ENCODE measurements around the gene ASTN2. TPM values are rescaled to one million over a fixed set of nuclear protein-coding genes. Genes with fewer than 3 reads are reported as not detected.

ASTN2 gene
- total RNA-seq, 1 donor from 2014 or later: 2.3 TPM

DNA sequence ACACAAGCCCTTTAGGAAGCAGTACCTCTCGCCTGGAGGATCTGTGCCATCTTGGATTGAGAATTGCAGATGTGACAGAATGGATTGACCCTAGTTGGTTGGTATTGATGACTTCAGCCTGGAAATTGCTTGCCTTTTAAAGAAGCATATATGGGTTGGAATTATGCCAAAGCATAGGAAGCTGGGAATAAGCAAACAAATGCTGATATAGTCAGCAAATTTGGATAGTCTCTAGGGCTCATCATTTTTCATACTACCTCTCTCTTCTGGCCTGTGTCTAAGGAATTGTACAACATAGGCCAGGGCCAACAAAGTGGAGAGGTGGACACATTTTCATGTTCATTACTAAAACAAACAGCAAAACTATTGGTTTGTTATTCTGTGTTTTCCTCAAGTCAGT lies 714.6 kb downstream of the ASTN2 start:
- Histone ChIP-seq H3K36me3 (peaks cover 35 to 40% of the 10 kb centered on the region in 2 donors), H3K27ac (no peak overlapping the region), H3K9me3 (no peaks in the 10 kb centered on the region), H3K4me1 (peaks cover 0 to 4% of the 10 kb centered on the region in 2 donors), H3K4me3 (no peak overlapping the region), H3K27me3 (no peaks in the 10 kb centered on the region)
- intact Hi-C loops (cut with DNase I): no loop called here
- TF ChIP-seq, protein P1, sequence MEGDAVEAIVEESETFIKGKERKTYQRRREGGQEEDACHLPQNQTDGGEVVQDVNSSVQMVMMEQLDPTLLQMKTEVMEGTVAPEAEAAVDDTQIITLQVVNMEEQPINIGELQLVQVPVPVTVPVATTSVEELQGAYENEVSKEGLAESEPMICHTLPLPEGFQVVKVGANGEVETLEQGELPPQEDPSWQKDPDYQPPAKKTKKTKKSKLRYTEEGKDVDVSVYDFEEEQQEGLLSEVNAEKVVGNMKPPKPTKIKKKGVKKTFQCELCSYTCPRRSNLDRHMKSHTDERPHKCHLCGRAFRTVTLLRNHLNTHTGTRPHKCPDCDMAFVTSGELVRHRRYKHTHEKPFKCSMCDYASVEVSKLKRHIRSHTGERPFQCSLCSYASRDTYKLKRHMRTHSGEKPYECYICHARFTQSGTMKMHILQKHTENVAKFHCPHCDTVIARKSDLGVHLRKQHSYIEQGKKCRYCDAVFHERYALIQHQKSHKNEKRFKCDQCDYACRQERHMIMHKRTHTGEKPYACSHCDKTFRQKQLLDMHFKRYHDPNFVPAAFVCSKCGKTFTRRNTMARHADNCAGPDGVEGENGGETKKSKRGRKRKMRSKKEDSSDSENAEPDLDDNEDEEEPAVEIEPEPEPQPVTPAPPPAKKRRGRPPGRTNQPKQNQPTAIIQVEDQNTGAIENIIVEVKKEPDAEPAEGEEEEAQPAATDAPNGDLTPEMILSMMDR (IDR thresholded peaks at IDR 0.05): no peak
- DNase-seq (ENCODE audit: low spot score in 2 of 2): no peak

DNA sequence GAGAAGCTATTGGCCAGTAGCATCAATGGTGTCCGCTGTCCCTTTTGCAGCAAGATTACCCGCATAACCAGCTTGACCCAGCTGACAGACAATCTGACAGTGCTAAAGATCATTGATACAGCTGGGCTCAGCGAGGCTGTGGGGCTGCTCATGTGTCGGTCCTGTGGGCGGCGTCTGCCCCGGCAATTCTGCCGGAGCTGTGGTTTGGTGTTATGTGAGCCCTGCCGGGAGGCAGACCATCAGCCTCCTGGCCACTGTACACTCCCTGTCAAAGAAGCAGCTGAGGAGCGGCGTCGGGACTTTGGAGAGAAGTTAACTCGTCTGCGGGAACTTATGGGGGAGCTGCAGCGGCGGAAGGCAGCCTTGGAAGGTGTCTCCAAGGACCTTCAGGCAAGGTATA lies 717.0 kb downstream of the ASTN2 start:
- H3K27ac ChIP-seq: no peak overlapping the region
- no peaks in the 10 kb centered on the region for H3K9me3 ChIP-seq
- TF ChIP-seq, protein P1 (IDR thresholded peaks at IDR 0.05): no peak
- H3K4me3 ChIP-seq: no peak overlapping the region
- peaks cover 35 to 40% of the 10 kb centered on the region in 2 donors for H3K36me3 ChIP-seq
- H3K27me3 ChIP-seq: no peaks in the 10 kb centered on the region
- peaks cover 0 to 4% of the 10 kb centered on the region in 2 donors for H3K4me1 ChIP-seq
- no peak for DNase-seq (ENCODE audit: low spot score in 2 of 2)
- intact Hi-C loops (cut with DNase I): no loop called here

DNA sequence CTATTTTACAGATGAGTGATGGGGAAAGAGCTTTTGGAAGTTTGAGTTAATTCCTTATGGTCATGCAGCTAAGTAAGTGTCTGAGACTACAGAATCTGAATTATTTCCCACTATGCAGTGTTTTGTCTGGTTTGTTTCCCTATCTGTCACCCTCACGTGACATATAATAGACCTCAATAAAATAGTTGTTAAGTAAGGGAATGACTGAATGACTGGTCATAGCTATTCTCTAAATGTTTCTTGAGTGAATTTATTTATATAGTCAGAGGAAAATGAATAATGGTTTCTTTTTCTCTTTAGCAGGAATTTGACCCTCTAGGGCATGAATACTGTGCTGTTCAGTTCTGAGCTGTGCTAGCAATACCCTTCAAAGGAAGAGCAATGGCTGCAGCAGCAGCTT lies 717.5 kb downstream of the ASTN2 start:
- Histone ChIP-seq H3K9me3 (no peaks in the 10 kb centered on the region), H3K36me3 (peaks cover 35 to 36% of the 10 kb centered on the region in 2 donors), H3K4me1 (peaks cover 0 to 4% of the 10 kb centered on the region in 2 donors), H3K4me3 (no peak overlapping the region), H3K27me3 (no peaks in the 10 kb centered on the region), H3K27ac (no peak overlapping the region)
- TF ChIP-seq, protein P1 (IDR thresholded peaks at IDR 0.05): no peak
- intact Hi-C loops (cut with DNase I): no loop called here
- no peak for DNase-seq (ENCODE audit: low spot score in 2 of 2)

DNA sequence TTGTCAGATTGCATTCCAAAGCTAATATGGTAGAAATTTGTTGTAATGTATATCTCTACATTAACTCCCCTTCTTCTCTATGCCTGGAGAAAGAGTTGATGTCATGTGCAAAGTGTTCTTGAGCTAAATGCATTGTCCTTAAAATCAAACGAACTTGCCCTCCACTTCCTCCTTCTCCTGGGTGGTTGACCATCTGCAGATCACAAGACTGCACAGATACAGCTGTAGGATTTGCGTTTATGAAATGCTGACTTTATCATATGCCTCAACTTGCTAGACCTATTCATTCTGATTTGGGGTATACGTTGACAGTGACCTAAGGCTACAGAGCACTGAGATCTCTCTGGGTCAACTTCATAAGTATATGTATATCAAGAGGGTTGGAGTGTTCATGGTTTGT lies 719.4 kb downstream of the ASTN2 start:
- intact Hi-C loops (cut with DNase I): no loop called here
- no peak overlapping the region for H3K27ac ChIP-seq
- TF ChIP-seq, protein P1 (IDR thresholded peaks at IDR 0.05): no peak
- no peaks in the 10 kb centered on the region for H3K9me3 ChIP-seq
- H3K36me3 ChIP-seq: peaks cover 30 to 34% of the 10 kb centered on the region in 2 donors
- H3K4me1 ChIP-seq: peaks cover 0 to 4% of the 10 kb centered on the region in 2 donors
- no peaks in the 10 kb centered on the region for H3K27me3 ChIP-seq
- no peak overlapping the region for H3K4me3 ChIP-seq
- DNase-seq (ENCODE audit: low spot score in 2 of 2): no peak

DNA sequence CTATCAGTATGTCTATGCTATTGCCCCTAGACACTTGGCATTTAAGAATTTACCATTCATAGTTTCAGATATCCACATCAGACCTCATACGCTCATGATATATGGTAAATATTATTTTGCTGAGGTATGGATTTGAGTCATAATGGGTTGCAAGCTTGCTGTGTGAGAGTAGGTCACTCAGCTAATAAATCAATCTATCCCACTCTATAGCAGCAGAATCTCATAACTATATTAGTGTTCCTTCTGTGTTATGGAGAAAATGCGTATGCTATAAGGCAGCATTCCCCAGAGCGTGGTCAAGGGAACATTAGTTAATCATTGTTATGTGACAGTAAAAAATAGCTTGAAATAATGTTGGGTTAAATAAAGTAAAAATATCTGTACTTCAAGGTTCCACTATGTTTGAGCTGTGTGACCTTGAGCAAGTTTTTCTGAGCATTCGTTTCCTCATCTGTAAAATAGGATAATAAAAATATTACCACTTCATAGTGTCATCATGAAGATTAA lies 720.0 kb downstream of the ASTN2 start:
- H3K4me3 ChIP-seq: no peak overlapping the region
- H3K27ac ChIP-seq: no peak overlapping the region
- peaks cover 0 to 4% of the 10 kb centered on the region in 2 donors for H3K4me1 ChIP-seq
- DNase-seq (ENCODE audit: low spot score in 2 of 2): no peak
- H3K9me3 ChIP-seq: no peaks in the 10 kb centered on the region
- H3K36me3 ChIP-seq: peaks cover 24 to 28% of the 10 kb centered on the region in 2 donors
- intact Hi-C loops (cut with DNase I): no loop called here
- TF ChIP-seq, protein P1 (IDR thresholded peaks at IDR 0.05): no peak
- H3K27me3 ChIP-seq: no peaks in the 10 kb centered on the region

Data from ascending aorta (tissue), 2 donors.